Vagina (tissue), 2 donors: ENCODE measurements around the gene HAUS5.

Experiments used
- CTCF ChIP-seq, 3 experiments: fragments of 450-650 bp in 2 of 3; fragments of 200-600 bp in 1 of 3; sonication (generic) in 1 of 3; IDR thresholded peaks; one replicate each; pipeline ENCODE4 v1.5.1; 2017 to 2019; ENCODE audit warnings: antibody characterized with exemption in 3 of 3, mild to moderate bottlenecking in 2 of 3, moderate library complexity in 2 of 3
- POLR2A ChIP-seq, 2 donors: fragments of 450-650 bp; IDR thresholded peaks; one replicate each; pipeline ENCODE4 v1.6.1; 2017; ENCODE audit warnings: antibody characterized with exemption in 2 of 2, mild to moderate bottlenecking in 2 of 2, moderate library complexity in 2 of 2

DNA sequence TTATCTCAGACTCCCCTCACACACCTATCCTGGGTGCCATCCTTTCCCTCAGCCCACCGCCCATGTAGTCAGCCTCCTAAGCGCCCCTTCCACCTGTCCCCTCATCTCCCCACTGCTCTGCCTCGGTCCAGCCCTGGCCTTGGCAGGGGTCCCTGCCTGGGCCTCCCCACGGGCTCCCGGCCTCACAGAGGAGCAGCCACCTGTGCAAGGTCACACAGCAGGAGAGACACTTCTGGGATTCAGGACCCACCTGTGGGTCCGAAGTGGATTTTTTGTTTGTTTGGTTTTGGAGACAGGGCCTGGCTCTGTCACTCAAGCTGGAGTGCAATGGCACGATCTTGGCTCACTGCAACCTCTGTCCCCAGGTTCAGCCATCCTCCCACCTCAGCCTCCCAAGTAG is 53.1 kb downstream of the HAUS5 start:
- TF ChIP-seq CTCF (IDR thresholded peaks at IDR 0.05) (no peak), POLR2A (IDR thresholded peaks at IDR 0.05) (no peak)
